ENCODE results near the gene STIM1.

DNA sequence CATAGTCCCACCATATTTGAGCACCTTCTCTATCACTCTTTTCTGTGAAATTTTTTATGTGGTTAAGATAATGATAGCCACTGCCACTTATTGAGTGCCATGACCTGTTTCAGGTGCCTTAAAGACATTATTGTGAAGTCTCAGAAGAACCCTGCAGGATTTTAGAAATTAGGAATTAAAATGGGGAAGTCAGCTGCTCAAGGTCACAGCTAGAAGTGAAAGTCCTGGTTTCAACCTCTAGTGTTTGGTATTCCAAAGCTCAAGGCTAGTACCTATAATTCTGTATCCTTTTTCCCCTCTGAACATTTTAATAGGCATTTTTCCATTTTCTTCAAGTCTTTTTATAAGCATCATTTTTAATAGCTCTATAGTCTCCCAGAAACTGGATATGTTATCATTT lies 230.1 kb downstream of the STIM1 start:
- TF ChIP-seq ZNF274 (IDR thresholded peaks at IDR 0.05; ENCODE audit: low read depth, low read length): no peak
- TF ChIP-seq YY1 (IDR thresholded peaks at IDR 0.05; ENCODE audit: insufficient read depth, insufficient read length): no peak
- TF ChIP-seq SUZ12 (IDR thresholded peaks at IDR 0.05; ENCODE audit: extremely low read depth, insufficient read depth, insufficient read length): no peak
